Immature natural killer cell (primary cell): ENCODE data around the gene S100A2. TPM values are rescaled to one million over a fixed set of nuclear protein-coding genes. Genes with fewer than 3 reads are reported as not detected.
A peak's percentile ranks its signal among the peaks of the same experiment; 100 is the strongest.

ENCODE experiments used
- DNase-seq, 3 donors: peaks; one replicate each; pipeline ENCODE4 v3.0.0; 2022; ENCODE audit warnings: mixed read lengths in 1 of 3
- H3K27ac Mint-ChIP-seq, 6 donors: one replicate each; pipeline ENCODE4 v1.8.0; 2020; ENCODE audit warnings: mixed read lengths in 6 of 6, mild to moderate bottlenecking in 5 of 6, inconsistent platforms in 4 of 6, moderate library complexity in 3 of 6
- H3K27me3 Mint-ChIP-seq, 3 donors: one replicate each; pipeline ENCODE4 v1.8.0; 2020 to 2021; ENCODE audit warnings: low read depth in 3 of 3, mild to moderate bottlenecking in 3 of 3, mixed read lengths in 3 of 3, moderate library complexity in 3 of 3, inconsistent platforms in 1 of 3
- H3K36me3 Mint-ChIP-seq, 3 donors: one replicate each; pipeline ENCODE4 v1.8.0; 2020; ENCODE audit warnings: mixed read lengths in 3 of 3, inconsistent platforms in 2 of 3, mild to moderate bottlenecking in 2 of 3
- H3K4me1 Mint-ChIP-seq, 2 donors: one replicate each; pipeline ENCODE4 v1.8.0; 2020; ENCODE audit warnings: inconsistent platforms in 2 of 2, mild to moderate bottlenecking in 2 of 2, mixed read lengths in 2 of 2, moderate library complexity in 1 of 2
- H3K4me3 Mint-ChIP-seq, 5 donors: one replicate each; pipeline ENCODE4 v1.8.0; 2020; ENCODE audit warnings: mild to moderate bottlenecking in 5 of 5, mixed read lengths in 5 of 5, inconsistent platforms in 3 of 5, moderate library complexity in 3 of 5
- H3K9me3 Mint-ChIP-seq, 6 donors: one replicate each; pipeline ENCODE4 v1.8.0; 2020; ENCODE audit warnings: mild to moderate bottlenecking in 6 of 6, mixed read lengths in 6 of 6, inconsistent platforms in 4 of 6, moderate library complexity in 3 of 6
- polyA plus RNA-seq, 3 donors: library from polyadenylated mRNA; unstranded; fragments of 300-500 nt; fragmentation: Illumina TruSeq; gene quantifications; one replicate each; pipeline ENCODE4 v1.2.3, GENCODE V29; 2021

S100A2 gene
- polyA plus RNA-seq, 3 donors from 2014 or later: 0.83 TPM; not detected in 2

DNA sequence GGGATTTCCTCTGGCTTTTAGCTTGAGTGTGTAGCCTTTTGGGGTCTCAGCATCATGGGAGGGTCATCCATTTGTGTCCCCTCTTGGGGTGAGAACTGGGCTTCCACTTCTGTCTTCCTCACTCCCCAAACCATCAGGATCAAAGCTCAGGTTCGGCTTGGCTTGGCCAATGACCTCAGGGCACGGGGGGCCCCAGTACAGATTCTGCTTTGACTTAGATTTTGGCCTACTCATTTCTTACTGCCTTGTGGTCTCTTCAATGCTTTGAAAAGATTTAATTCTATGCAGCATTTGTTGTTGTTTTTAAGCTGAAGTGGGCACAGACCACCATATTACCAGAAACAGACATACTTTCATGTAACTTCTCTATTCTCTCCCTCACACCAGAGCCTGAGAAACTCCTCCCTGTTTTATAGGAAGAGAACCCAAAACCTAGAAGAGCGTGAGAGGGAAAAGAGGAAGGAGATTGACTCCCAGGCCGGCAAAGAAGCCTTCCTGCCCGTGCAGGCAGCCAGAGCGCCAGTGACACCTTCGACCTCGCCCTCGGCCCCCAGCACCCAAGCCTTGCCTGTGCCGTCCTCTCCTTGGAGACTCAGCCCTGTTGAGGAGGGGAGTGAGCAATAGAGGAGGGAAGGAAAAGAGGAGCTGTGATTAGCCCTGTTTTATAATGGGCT is 14.7 kb downstream of the S100A2 start:
- DNase-seq: no peak
- Mint-ChIP-seq H3K36me3 (no peaks in the 10 kb centered on the region), H3K27ac (no peak overlapping the region), H3K4me3 (no peak overlapping the region), H3K4me1 (peaks cover 8 to 9% of the 10 kb centered on the region in 2 donors), H3K9me3 (no peaks in the 10 kb centered on the region), H3K27me3 (peaks cover 0 to 3% (median 1%) of the 10 kb centered on the region in 3 donors)

DNA sequence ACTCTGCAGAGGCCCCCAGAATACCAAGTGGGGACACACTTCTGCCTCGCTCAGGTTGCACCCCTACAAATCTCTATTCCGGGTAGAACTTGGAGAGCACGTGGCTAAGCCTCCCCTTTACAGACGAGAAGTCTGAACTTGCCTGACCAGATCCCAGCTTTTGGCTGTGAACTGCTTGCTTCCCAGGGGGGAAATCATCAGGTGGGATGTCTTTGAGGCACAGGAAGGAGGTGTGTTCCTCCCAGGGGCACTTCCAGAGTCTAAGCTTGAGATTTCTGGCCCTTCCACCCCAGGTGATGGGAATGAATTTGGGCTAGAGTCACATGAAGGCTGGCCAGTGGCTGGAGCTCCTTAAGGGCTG is 15.3 kb downstream of the S100A2 start:
- H3K4me1 Mint-ChIP-seq: peaks cover 14 to 15% of the 10 kb centered on the region in 2 donors
- H3K9me3 Mint-ChIP-seq: no peaks in the 10 kb centered on the region
- peaks cover 4 to 8% (median 7%) of the 10 kb centered on the region in 3 donors for H3K27me3 Mint-ChIP-seq
- peaks cover 0 to 2% (median 0%) of the 10 kb centered on the region in 3 donors for H3K36me3 Mint-ChIP-seq
- no peak overlapping the region for H3K4me3 Mint-ChIP-seq
- H3K27ac Mint-ChIP-seq: peak overlapping the region in 1 of 6 donors; percentile 16
- DNase-seq: no peak

DNA sequence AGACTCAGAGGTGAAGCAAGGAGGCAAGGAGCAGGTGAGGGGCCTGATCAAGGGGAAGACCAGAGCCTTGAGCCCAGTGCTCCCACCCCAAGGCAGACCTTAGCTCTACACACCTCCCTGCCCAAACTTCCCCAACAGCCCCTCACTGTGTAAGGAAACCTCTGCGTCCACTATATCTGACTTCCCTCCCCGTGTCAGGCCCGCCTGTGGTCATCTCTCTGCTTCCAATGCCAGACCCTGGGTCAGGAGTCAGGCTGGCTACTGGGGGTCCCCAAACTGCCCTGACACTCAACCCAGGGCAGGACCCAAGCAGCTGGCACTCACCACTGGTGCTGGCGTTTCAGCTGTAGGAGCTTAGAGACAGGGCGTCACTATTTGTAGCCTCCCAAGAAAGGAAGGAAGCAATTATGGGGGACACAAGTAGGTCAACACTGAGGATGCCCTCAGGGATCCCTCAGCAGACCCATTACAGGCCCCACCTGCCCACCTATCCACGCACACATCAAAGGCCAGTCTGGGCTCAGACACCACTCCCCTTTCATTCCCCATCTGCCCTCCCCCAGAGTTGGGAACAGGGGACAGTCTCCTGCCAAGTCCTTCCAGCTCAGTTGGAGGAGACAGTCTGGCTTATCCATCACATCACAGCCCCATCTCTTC is 15.8 kb downstream of the S100A2 start:
- no peak for DNase-seq
- Mint-ChIP-seq H3K9me3 (no peaks in the 10 kb centered on the region), H3K4me3 (no peak overlapping the region), H3K36me3 (peaks cover 0 to 7% (median 0%) of the 10 kb centered on the region in 3 donors), H3K27ac (peak overlapping the region in 2 of 6 donors; percentile 16 to 26), H3K27me3 (peaks cover 4 to 9% (median 8%) of the 10 kb centered on the region in 3 donors), H3K4me1 (peaks cover 19 to 20% of the 10 kb centered on the region in 2 donors)

DNA sequence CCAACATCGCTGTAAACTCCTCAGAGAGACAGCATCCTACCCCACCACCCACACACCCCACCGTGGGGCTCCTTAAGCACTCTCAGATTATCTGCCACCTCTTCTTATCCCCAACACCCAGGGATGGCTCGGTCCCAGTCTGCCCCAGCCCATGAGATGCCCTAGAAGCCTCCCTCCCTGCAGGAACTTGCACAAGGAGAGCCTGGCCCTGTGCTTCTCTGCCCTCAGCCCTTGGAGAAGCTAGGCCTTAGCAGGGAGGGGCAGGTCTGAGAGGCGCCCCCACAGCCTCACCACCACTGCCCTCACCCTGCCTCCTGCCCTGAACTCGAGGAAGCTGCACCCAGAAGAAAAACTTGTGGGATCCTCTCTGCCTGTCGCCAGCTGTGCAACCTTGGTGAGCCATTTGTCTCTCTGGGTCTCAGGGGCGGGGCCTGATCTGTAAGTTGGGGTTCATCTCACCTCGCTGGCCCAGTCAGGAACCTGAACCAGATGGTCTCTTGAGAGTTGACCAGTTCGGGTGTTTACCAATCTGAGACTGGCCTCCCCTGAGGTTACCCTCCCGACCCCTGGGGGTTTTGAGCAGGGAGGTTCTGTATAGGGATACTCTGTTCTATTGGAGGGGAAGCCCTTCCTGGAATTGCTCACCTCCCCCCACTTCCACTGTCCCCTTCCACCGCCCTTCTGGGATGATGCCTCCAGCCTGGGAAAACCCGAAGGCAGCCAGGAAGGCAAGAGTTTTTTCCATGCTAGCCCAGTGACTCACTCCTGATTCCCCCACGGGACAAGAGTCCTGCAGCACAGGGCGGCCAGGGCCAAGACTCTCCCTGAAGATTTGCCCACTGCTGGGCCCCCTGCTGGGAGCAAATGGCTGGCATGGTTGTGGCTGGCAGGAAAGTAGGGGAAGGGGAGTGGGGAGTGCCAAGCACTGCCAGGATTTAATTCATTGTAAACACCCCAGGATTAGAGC is 16.6 kb downstream of the S100A2 start, which contains the start of gene S100A3:
Gene S100A3, minus strand, starts transcription at position 537 of the 967 bp plus-strand sequence. CDS start 773 bp downstream, outside the sequence.
- H3K36me3 Mint-ChIP-seq: peaks cover 0 to 15% (median 2%) of the 10 kb centered on the region in 3 donors
- H3K9me3 Mint-ChIP-seq: no peaks in the 10 kb centered on the region
- H3K27ac Mint-ChIP-seq: peak within 1 kb of the TSS in 3 of 6 donors; percentile 26 to 65 (median 47)
- H3K27me3 Mint-ChIP-seq: peaks cover 4 to 11% (median 8%) of the 10 kb centered on the region in 3 donors
- DNase-seq: no peak
- no peak within 1 kb of the TSS for H3K4me3 Mint-ChIP-seq
- peaks cover 28% of the 10 kb centered on the region in 2 donors for H3K4me1 Mint-ChIP-seq

DNA sequence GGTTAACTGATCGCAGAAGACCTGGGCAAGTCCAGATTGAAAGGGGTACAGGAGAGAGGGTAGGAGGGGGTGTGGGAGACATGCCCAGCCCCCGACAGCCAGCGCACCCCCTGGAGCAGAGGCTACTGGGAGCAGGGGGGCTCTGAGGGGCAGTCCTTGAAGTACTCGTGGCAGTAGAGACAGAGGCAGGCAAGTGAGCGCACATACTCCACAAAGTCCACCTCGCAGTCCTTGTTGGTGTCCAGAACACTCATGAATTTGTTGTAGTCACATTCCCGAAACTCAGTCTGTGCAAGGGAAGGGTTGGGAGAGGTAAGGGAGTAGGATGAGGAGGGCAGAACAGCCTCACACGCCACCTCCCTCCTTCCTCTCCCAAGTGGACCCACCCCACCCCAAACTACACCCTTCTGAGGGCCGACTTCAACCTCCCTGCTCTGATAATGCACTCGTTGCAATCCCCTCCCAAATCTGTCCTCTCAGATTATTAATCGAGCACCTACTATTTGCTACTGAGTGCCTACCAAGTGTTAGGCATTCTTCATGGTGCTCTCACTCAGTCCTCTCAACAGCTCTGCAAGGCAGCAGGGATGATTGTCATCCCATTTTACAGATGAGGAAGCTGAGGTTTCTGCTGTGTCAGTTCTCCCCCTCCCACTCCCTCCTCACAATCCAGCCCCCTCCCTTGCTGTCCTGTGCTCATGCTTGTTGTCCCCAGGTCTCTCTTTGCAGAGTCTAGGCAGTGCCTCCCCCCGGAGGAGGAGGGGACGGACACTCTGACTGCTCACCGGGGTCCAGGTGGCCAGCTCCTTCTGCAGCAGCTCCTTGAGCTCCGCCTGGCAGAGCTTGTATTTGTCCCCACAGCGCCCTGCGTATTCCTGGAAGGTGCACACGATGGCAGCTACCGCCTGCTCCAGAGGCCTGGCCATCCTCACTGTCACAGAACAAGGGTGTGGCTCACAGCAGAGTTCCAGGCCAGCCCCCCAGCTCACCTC is 17.8 kb downstream of the S100A2 start:
- Mint-ChIP-seq H3K36me3 (peaks cover 4 to 26% (median 9%) of the 10 kb centered on the region in 3 donors), H3K27me3 (peaks cover 4 to 11% (median 8%) of the 10 kb centered on the region in 3 donors), H3K9me3 (no peaks in the 10 kb centered on the region), H3K27ac (peak overlapping the region in 3 of 6 donors; percentile 47 to 64 (median 53)), H3K4me1 (peaks cover 39 to 40% of the 10 kb centered on the region in 2 donors), H3K4me3 (no peak overlapping the region)
- DNase-seq: no peak

DNA sequence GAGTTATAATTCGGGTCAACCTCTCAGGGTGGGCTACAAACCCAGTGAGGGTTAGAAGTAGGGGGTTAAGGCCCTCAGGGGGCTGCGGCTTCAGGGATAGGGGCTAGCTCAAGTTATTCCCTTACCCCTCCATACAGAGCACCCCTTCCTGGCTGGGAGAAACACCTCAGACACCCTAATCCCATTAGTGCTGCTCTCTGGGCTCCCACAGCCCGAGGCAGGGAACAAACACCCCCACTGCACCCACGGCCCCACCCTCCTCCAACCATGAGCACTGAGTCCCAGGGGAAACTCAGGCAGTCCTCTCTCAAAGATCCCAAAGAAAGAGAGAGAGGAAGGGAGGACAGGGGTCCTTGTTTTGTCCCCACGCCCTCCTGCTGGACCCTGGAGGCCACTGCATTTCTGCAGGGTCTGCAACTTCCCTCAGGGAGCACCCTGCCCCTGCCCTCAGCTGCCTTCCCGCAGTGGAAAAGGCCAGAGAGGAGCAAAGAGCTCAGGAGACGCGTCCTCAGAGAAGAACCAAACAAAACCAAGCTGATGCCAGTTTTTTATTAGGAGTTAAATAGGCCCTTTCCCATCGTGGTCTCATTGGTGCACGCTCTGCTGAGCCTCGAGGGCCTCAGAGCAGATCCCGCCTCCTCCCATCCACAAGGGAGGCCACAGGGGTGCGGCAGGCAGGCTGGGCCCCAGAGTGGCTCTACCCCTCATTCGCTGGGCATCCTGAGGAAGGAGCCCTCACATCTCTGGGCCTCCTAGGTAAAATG is 18.7 kb downstream of the S100A2 start:
- Mint-ChIP-seq H3K4me3 (peak overlapping the region; percentile 17 to 99 (median 40)), H3K4me1 (peaks cover 45 to 47% of the 10 kb centered on the region in 2 donors)

DNA sequence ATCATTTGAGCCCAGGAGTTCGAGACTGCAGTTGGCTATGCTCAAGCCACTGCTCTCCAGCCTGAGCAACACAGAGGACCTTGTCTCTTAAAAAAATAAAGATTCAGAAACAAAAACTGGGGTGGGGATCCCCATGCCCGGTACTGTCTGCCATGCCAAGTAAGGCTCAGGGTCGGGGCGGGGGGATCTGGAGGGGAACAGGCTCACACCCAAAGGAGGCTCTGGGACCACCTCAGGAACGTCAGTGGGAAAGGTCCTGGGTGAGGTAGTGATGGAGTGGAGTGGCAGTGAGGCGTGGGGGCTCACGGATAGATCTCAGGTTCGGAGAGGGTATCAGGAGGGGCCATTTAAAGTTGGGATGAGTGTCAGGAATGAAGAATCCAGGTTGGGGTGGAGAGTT is 19.3 kb downstream of the S100A2 start:
- no peak for DNase-seq
- H3K4me3 Mint-ChIP-seq: peak overlapping the region; percentile 17 to 99 (median 45)
- peaks cover 51 to 53% of the 10 kb centered on the region in 2 donors for H3K4me1 Mint-ChIP-seq
- H3K27ac Mint-ChIP-seq: peak overlapping the region; percentile 93 to 98 (median 97)
- peaks cover 4 to 12% (median 8%) of the 10 kb centered on the region in 3 donors for H3K27me3 Mint-ChIP-seq
- H3K36me3 Mint-ChIP-seq: peaks cover 4 to 28% (median 9%) of the 10 kb centered on the region in 3 donors
- no peaks in the 10 kb centered on the region for H3K9me3 Mint-ChIP-seq

More for the DNA sequence above, 18.7 kb downstream of the S100A2 start:
- H3K27me3 Mint-ChIP-seq: peaks cover 4 to 11% (median 8%) of the 10 kb centered on the region in 3 donors
- H3K36me3 Mint-ChIP-seq: peaks cover 4 to 28% (median 9%) of the 10 kb centered on the region in 3 donors
- DNase-seq: no peak
- H3K27ac Mint-ChIP-seq: peak overlapping the region in 5 of 6 donors; percentile 93 to 98 (median 97)
- no peaks in the 10 kb centered on the region for H3K9me3 Mint-ChIP-seq

DNA sequence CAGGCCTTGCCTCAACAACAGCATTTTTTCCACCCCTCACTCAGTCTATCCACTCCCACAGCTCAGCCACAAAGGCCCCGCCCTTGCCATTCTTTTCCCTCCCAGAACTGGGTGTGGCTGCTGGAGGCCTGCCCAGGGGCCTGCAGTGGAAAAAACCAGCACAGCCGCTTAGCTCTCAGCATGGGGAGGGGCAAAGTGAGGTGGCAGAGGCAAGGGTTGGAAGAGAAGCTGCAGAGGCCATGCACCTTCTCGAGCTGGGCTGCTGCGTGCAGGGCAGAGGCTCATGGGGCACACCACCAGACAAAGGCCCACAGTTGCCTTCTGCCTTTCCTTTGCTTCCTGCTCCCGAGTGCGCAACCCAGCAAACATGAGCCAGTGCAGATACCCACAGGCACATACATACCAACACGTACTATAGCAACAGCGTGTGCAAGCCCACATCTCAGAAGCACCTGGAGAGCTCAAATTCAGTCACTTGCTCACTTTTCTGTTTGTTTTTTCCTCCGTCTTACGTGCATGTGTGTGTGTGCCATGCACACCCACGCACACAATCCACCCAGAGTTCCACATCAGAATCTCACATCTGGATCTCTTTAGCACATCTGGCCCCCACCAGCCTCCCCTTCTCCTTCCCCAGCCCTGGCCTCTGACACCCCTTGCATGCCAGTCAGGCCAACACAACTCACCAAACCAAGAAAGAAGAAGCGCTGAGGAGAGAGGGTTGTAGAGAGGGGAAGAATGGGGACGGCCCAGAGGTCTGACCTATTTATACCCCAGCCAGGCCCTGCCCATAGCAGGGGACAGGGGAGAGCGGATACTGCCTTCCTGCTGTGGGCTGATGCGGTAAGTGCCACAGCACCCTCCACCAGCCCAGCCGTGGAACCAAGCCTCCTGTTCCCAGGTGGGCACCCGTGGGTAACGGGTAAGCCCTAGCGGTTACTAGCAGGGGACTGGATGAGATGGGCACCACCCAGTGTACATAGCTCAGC is 20.3 kb downstream of the S100A2 start, which contains the start of gene S100A4:
Gene S100A4, minus strand, starts transcription at position 740 of the 989 bp plus-strand sequence. CDS start 1,012 bp downstream, outside the sequence.
- no peaks in the 10 kb centered on the region for H3K9me3 Mint-ChIP-seq
- H3K36me3 Mint-ChIP-seq: peaks cover 4 to 28% (median 9%) of the 10 kb centered on the region in 3 donors
- peaks cover 4 to 14% (median 8%) of the 10 kb centered on the region in 3 donors for H3K27me3 Mint-ChIP-seq
- H3K4me1 Mint-ChIP-seq: peaks cover 61 to 63% of the 10 kb centered on the region in 2 donors
- DNase-seq: peak; percentile 82 to 86 (median 83)
- H3K27ac Mint-ChIP-seq: peak within 1 kb of the TSS; percentile 93 to 98 (median 97)
- peak within 1 kb of the TSS; percentile 97 to 100 (median 99) for H3K4me3 Mint-ChIP-seq

DNA sequence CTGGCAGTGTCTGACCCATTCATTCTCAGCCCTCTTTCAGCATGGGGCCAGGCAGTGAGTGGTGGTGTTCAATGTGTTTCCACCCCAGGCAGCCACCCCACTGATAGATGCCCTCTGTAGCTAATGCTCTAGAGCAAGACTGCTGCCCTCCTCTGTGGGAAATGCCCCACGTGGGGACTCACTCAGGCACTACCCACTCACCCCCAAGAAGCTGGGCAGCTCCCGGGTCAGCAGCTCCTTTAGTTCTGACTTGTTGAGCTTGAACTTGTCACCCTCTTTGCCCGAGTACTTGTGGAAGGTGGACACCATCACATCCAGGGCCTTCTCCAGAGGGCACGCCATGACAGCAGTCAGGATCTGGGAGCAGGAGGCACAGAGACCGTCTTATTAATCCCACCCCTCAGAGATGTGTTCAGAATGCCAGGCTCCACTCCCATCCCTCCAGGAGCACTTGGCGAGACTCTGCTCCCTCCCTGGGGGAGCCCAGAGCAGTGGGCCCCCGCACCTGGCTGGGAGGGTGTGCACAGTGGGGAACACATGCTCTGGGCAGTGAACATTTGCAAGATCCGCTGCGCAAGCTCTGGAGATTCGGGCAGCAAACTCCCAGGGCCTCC is 21.1 kb downstream of the S100A2 start:
- DNase-seq: no peak
- Mint-ChIP-seq H3K4me3 (peak overlapping the region; percentile 97 to 100 (median 99)), H3K27ac (peak overlapping the region; percentile 93 to 98 (median 97)), H3K4me1 (peaks cover 69 to 71% of the 10 kb centered on the region in 2 donors), H3K36me3 (peaks cover 4 to 28% (median 9%) of the 10 kb centered on the region in 3 donors), H3K9me3 (no peaks in the 10 kb centered on the region), H3K27me3 (peaks cover 4 to 14% (median 7%) of the 10 kb centered on the region in 3 donors)

DNA sequence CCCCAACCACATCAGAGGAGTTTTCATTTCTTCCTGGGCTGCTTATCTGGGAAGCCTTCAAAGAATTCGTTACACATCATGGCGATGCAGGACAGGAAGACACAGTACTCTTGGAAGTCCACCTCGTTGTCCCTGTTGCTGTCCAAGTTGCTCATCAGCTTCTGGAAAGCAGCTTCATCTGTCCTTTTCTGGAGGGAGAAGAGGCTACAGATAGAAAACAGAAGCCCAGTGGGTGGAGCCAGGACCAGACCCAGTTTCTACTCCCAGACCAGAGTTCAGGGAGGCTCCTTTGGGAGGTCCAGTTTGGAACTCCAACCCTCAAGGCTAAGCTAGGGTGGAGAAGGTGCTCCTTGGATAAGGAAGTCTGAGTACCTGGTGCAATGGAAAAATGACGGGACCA is 21.9 kb downstream of the S100A2 start:
- H3K27me3 Mint-ChIP-seq: peaks cover 4 to 14% (median 6%) of the 10 kb centered on the region in 3 donors
- H3K9me3 Mint-ChIP-seq: no peaks in the 10 kb centered on the region
- peak overlapping the region; percentile 93 to 98 (median 97) for H3K27ac Mint-ChIP-seq
- peaks cover 73 to 74% of the 10 kb centered on the region in 2 donors for H3K4me1 Mint-ChIP-seq
- no peak for DNase-seq
- peak overlapping the region; percentile 97 to 100 (median 99) for H3K4me3 Mint-ChIP-seq
- H3K36me3 Mint-ChIP-seq: peaks cover 4 to 28% (median 9%) of the 10 kb centered on the region in 3 donors
